Nephron progenitor cell (in vitro differentiated cells): ENCODE results near the gene APBB3.
"Not testable (repeated sequence)": the region's sequence is repeated elsewhere in the genome, so short reads cannot be mapped to it uniquely, and the experiment has no call there.

Experiments used
- DNase-seq: peaks from one replicate; pipeline ENCODE4 v3.0.0; 2021
- H3K27ac Mint-ChIP-seq: 2 replicates; pipeline ENCODE4 v1.8.0; 2021; ENCODE audit warnings: mild to moderate bottlenecking, moderate library complexity, mixed read lengths
- H3K27me3 Mint-ChIP-seq: 2 replicates; pipeline ENCODE4 v1.8.0; 2021; ENCODE audit warnings: mild to moderate bottlenecking, low read depth, mixed read lengths; ENCODE audit not compliant: poor library complexity
- H3K36me3 Mint-ChIP-seq: 2 replicates; pipeline ENCODE4 v1.8.0; 2021; ENCODE audit warnings: low read depth, mixed read lengths
- H3K4me1 Mint-ChIP-seq: 2 replicates; pipeline ENCODE4 v1.8.0; 2021; ENCODE audit warnings: mixed read lengths
- H3K4me3 Mint-ChIP-seq: 2 replicates; pipeline ENCODE4 v1.8.0; 2021; ENCODE audit warnings: mild to moderate bottlenecking, moderate library complexity, mixed read lengths
- H3K9me3 Mint-ChIP-seq: 2 replicates; pipeline ENCODE4 v1.8.0; 2021; ENCODE audit warnings: mild to moderate bottlenecking, moderate library complexity, mixed read lengths
- TF ChIP-seq, protein P1 (sequence below): fragments of 200-600 bp; sonication (generic); IDR thresholded peaks from 2 replicates; pipeline ENCODE4 v1.5.0; 2021; ENCODE audit warnings: antibody characterized with exemption

Gene APBB3

DNA sequence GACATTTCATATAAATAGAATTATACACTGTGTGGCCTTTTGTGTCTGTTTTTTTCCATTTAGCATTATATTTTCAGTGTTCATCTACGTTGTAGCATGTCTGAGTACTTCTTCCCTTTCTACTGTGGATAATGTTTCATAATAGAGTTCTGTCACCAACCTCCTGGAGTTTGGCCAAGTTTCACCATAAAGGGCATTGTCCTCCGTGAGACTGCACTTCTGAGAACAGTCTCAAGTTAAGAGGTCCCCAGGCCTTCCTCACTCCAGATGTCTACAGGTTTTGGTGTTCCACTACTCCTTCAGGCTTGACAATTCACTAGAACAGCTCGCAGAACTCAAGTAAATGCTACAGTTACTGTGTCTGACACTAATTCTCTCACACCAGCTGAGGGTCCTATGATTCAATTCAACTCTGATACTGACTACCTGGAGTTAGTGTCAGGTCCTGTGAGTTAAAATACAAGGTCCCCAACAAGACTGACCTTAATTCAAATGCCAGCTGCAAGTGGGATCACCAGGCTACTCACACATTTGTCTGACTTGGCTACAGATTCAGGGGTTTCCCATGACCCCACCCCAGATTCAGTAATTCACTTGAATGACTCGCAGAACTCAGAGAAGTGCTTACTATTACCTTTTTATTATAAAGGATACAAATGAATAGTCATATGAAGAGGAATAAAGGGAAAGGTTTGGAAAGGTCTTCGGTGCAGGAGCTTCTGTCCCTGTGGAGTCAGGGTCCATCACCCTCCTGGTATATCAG is 31.3 kb upstream of the APBB3 start:
- H3K27ac Mint-ChIP-seq = no peak overlapping the region
- peaks cover 38% of the 10 kb centered on the region for H3K27me3 Mint-ChIP-seq
- H3K9me3 Mint-ChIP-seq = no peaks in the 10 kb centered on the region
- no peak overlapping the region for H3K4me3 Mint-ChIP-seq
- DNase-seq = no peak
- TF ChIP-seq, protein P1, sequence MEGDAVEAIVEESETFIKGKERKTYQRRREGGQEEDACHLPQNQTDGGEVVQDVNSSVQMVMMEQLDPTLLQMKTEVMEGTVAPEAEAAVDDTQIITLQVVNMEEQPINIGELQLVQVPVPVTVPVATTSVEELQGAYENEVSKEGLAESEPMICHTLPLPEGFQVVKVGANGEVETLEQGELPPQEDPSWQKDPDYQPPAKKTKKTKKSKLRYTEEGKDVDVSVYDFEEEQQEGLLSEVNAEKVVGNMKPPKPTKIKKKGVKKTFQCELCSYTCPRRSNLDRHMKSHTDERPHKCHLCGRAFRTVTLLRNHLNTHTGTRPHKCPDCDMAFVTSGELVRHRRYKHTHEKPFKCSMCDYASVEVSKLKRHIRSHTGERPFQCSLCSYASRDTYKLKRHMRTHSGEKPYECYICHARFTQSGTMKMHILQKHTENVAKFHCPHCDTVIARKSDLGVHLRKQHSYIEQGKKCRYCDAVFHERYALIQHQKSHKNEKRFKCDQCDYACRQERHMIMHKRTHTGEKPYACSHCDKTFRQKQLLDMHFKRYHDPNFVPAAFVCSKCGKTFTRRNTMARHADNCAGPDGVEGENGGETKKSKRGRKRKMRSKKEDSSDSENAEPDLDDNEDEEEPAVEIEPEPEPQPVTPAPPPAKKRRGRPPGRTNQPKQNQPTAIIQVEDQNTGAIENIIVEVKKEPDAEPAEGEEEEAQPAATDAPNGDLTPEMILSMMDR = no peak
- H3K4me1 Mint-ChIP-seq = no peaks in the 10 kb centered on the region
- H3K36me3 Mint-ChIP-seq = no peaks in the 10 kb centered on the region

- Mint-ChIP-seq H3K9me3 (no peaks in the 10 kb centered on the region), H3K27ac (no peak overlapping the region), H3K36me3 (no peaks in the 10 kb centered on the region), H3K4me3 (no peak overlapping the region), H3K4me1 (no peaks in the 10 kb centered on the region), H3K27me3 (peaks cover 37% of the 10 kb centered on the region)
- TF ChIP-seq, protein P1 = no peak
- no peak for DNase-seq
Observed at GRCh38 chr5:140594169-140594568, 29.8 kb upstream of the APBB3 start.

DNA sequence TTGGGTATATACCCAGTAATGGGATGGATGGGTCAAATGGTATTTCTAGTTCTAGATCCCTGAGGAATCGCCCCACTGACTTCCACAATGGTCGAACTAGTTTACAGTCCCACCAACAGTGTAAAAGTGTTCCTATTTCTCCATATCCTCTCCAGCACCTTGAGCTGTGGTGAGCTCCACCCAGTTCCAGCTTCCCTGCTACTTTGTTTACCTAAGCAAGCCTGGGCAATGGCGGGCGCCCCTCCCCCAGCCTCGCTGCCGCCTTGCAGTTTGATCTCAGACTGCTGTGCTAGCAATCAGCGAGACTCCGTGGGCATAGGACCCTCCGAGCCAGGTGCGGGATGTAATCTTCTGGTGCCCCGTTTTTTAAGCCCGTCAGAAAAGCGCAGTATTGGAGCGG is 28.7 kb upstream of the APBB3 start:
- not testable (repeated sequence) for H3K4me3 Mint-ChIP-seq, H3K36me3 Mint-ChIP-seq, H3K9me3 Mint-ChIP-seq, DNase-seq, H3K27ac Mint-ChIP-seq, H3K4me1 Mint-ChIP-seq
- peaks cover 37% of the 10 kb centered on the region for H3K27me3 Mint-ChIP-seq

- Mint-ChIP-seq H3K4me3 (no peak overlapping the region), H3K27ac (no peak overlapping the region), H3K4me1 (no peaks in the 10 kb centered on the region), H3K36me3 (no peaks in the 10 kb centered on the region), H3K27me3 (peaks cover 40% of the 10 kb centered on the region), H3K9me3 (no peaks in the 10 kb centered on the region)
- TF ChIP-seq, protein P1 = no peak
- DNase-seq = no peak
Observed at GRCh38 chr5:140591747-140592372, 27.5 kb upstream of the APBB3 start.

GRCh38 chr5:140590861-140591260 is 26.5 kb upstream of the APBB3 start:
- no peaks in the 10 kb centered on the region for H3K36me3 Mint-ChIP-seq
- H3K9me3 Mint-ChIP-seq = no peaks in the 10 kb centered on the region
- no peak overlapping the region for H3K27ac Mint-ChIP-seq
- no peak for DNase-seq
- no peaks in the 10 kb centered on the region for H3K4me1 Mint-ChIP-seq
- peaks cover 36% of the 10 kb centered on the region for H3K27me3 Mint-ChIP-seq
- TF ChIP-seq, protein P1 = no peak
- H3K4me3 Mint-ChIP-seq = no peak overlapping the region

DNA sequence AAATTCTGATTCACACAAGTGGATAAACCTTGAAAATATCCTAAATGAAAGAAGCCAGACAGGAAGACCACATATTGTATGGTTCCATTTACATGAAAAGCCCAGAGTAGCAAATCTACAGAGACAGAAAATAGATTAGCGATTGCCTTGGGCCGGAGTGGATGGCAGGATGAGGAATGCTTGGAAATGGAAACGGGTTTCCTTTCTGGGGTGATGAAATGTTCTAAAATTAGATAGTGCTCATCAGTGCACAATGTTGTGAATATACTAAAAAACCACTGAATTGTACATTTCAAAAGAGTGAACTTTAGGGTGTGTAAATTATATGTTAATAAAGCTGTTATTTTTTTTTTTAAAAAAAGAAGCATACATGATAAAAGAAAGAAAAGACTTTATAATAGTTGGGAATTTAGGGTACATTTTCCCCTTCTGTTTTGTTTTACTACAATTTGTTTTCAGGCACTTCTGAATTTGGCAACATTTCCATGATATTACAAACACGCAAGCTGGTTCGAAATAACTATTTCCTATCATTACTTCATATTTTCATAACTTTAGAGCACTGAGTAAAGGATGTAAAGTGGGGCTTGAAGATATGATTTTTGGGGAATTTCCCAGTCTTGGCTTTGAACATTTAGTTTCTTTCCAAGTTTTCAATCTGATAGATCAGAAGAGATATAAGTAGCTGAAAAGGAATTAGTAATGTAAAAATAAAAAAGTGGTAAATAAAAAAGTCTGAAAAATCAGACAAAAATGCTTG is 24.1 kb upstream of the APBB3 start:
- TF ChIP-seq, protein P1 = no peak
- Mint-ChIP-seq H3K4me3 (no peak overlapping the region), H3K9me3 (peaks cover 5% of the 10 kb centered on the region), H3K27me3 (peaks cover 28% of the 10 kb centered on the region), H3K4me1 (no peaks in the 10 kb centered on the region), H3K27ac (no peak overlapping the region), H3K36me3 (no peaks in the 10 kb centered on the region)
- DNase-seq = no peak
